GM19240 (cell line): ENCODE measurements around the gene CASK.

ENCODE experiments used
- DNase-seq: peaks from one replicate; pipeline ENCODE4 v3.0.0; 2011; ENCODE audit warnings: low spot score; ENCODE audit not compliant: insufficient read length

CASK gene

GRCh38 chrX:41475191-41475590, 448.2 kb downstream of the CASK start:
- no peak for DNase-seq

- no peak for DNase-seq
Observed at GRCh38 chrX:41474726-41475100, 448.6 kb downstream of the CASK start.

GRCh38 chrX:41473936-41474725, 449.2 kb downstream of the CASK start:
- DNase-seq = no peak

- DNase-seq = no peak
Observed at GRCh38 chrX:41472231-41472815, 451.0 kb downstream of the CASK start.

GRCh38 chrX:41471786-41472185, 451.6 kb downstream of the CASK start:
- no peak for DNase-seq

- no peak for DNase-seq
Observed at GRCh38 chrX:41470706-41471105, 452.6 kb downstream of the CASK start.

- DNase-seq = no peak
Observed at GRCh38 chrX:41468647-41469323, 454.6 kb downstream of the CASK start.
